ENCODE measurements around the gene EVPL. TPM values are rescaled to one million over a fixed set of nuclear protein-coding genes. Genes with fewer than 3 reads are reported as not detected.

EVPL gene
- polyA plus RNA-seq, 3 donors, result 0.34 to 1.2 (median 0.59) TPM

- WGBS, 3 donors, result 91 to 96% (median 94%) methylated on average over 9 of the region's 9 CpGs
Measured at GRCh38 chr17:76023900-76024237, 3.2 kb downstream of the EVPL start.

GRCh38 chr17:76022973-76023899 lies 3.9 kb downstream of the EVPL start:
- 87 to 90% (median 90%) methylated on average over 22 to 28 of the region's 28 CpGs for WGBS, 3 donors
- no peak overlapping the region for H3K27ac ChIP-seq (ENCODE audit: low read depth, low read length)

More at GRCh38 chr17:76023900-76024237, 3.2 kb downstream of the EVPL start:
- H3K27ac ChIP-seq (ENCODE audit: low read depth, low read length), result no peak overlapping the region

GRCh38 chr17:76022285-76022684 lies 4.8 kb downstream of the EVPL start:
- WGBS, 3 donors, result 71 to 83% (median 82%) methylated on average over 24 of the region's 24 CpGs
- H3K27ac ChIP-seq (ENCODE audit: low read depth, low read length), result no peak overlapping the region

- 87 to 90% (median 90%) methylated on average over 6 of the region's 6 CpGs for WGBS, 3 donors
- no peak overlapping the region for H3K27ac ChIP-seq (ENCODE audit: low read depth, low read length)
Measured at GRCh38 chr17:76019833-76020467, 7.2 kb downstream of the EVPL start.

GRCh38 chr17:76018801-76019200 lies 8.3 kb downstream of the EVPL start:
- 87 to 93% (median 88%) methylated on average over 9 to 13 of the region's 13 CpGs for WGBS, 3 donors
- H3K27ac ChIP-seq (ENCODE audit: low read depth, low read length), result no peak overlapping the region

GRCh38 chr17:76018340-76018680 lies 8.8 kb downstream of the EVPL start:
- no peak overlapping the region for H3K27ac ChIP-seq (ENCODE audit: low read depth, low read length)
- WGBS, 3 donors, result 82 to 90% (median 87%) methylated on average over 11 of the region's 11 CpGs

- WGBS, 3 donors, result 86 to 93% (median 86%) methylated on average over 20 to 21 of the region's 21 CpGs
- H3K27ac ChIP-seq (ENCODE audit: low read depth, low read length), result no peak overlapping the region
Measured at GRCh38 chr17:76017481-76018339, 9.4 kb downstream of the EVPL start.

- WGBS, 3 donors, result 78 to 86% (median 82%) methylated on average over 25 to 26 of the region's 26 CpGs
- no peak overlapping the region for H3K27ac ChIP-seq (ENCODE audit: low read depth, low read length)
Measured at GRCh38 chr17:76014925-76015261, 12.2 kb downstream of the EVPL start.

GRCh38 chr17:76014100-76014924 lies 12.8 kb downstream of the EVPL start:
- 21 to 32% (median 26%) methylated on average over 19 of the region's 19 CpGs for WGBS, 3 donors

GRCh38 chr17:76013377-76013932 lies 13.7 kb downstream of the EVPL start:
- no peak overlapping the region for H3K27ac ChIP-seq (ENCODE audit: low read depth, low read length)
- WGBS, 3 donors, result 76 to 82% (median 77%) methylated on average over 15 of the region's 15 CpGs

More at GRCh38 chr17:76014100-76014924, 12.8 kb downstream of the EVPL start:
- no peak overlapping the region for H3K27ac ChIP-seq (ENCODE audit: low read depth, low read length)

GRCh38 chr17:76011951-76012350 lies 15.2 kb downstream of the EVPL start:
- WGBS, 3 donors, result 83 to 86% (median 85%) methylated on average over 5 of the region's 5 CpGs

GRCh38 chr17:76009969-76010661 lies 17.0 kb downstream of the EVPL start:
- H3K27ac ChIP-seq (ENCODE audit: low read depth, low read length), result no peak overlapping the region
- WGBS, 3 donors, result 81 to 86% (median 83%) methylated on average over 21 of the region's 21 CpGs

More at GRCh38 chr17:76011951-76012350, 15.2 kb downstream of the EVPL start:
- no peak overlapping the region for H3K27ac ChIP-seq (ENCODE audit: low read depth, low read length)

- 84 to 94% (median 93%) methylated on average over 20 of the region's 20 CpGs for WGBS, 3 donors
- no peak overlapping the region for H3K27ac ChIP-seq (ENCODE audit: low read depth, low read length)
Measured at GRCh38 chr17:76009447-76009846, 17.7 kb downstream of the EVPL start.

- 93 to 95% (median 94%) methylated on average over 56 of the region's 56 CpGs for WGBS, 3 donors
- no peak overlapping the region for H3K27ac ChIP-seq (ENCODE audit: low read depth, low read length)
Measured at GRCh38 chr17:76008630-76009425, 18.3 kb downstream of the EVPL start.

GRCh38 chr17:76008208-76008607 lies 18.9 kb downstream of the EVPL start:
- no peak overlapping the region for H3K27ac ChIP-seq (ENCODE audit: low read depth, low read length)
- WGBS, 3 donors, result 92 to 95% (median 94%) methylated on average over 36 of the region's 36 CpGs

- WGBS, 3 donors, result 86 to 94% (median 90%) methylated on average over 9 to 16 of the region's 16 CpGs
Measured at GRCh38 chr17:76007850-76008165, 19.3 kb downstream of the EVPL start.

More at GRCh38 chr17:76007850-76008165, 19.3 kb downstream of the EVPL start:
- H3K27ac ChIP-seq (ENCODE audit: low read depth, low read length), result no peak overlapping the region
